NCI-H187 treated with DMSO at 0.1 percent for 48 hours (cell line): ENCODE data around the gene L1CAM.

ENCODE experiments used
- DNase-seq: peaks from one replicate; lab custom pipeline; 2025; lab: John Stamatoyannopoulos, UW

The L1CAM gene

GRCh38 chrX:153922932-153923857 lies 37.2 kb upstream of the L1CAM start:
- no peak for DNase-seq

DNA sequence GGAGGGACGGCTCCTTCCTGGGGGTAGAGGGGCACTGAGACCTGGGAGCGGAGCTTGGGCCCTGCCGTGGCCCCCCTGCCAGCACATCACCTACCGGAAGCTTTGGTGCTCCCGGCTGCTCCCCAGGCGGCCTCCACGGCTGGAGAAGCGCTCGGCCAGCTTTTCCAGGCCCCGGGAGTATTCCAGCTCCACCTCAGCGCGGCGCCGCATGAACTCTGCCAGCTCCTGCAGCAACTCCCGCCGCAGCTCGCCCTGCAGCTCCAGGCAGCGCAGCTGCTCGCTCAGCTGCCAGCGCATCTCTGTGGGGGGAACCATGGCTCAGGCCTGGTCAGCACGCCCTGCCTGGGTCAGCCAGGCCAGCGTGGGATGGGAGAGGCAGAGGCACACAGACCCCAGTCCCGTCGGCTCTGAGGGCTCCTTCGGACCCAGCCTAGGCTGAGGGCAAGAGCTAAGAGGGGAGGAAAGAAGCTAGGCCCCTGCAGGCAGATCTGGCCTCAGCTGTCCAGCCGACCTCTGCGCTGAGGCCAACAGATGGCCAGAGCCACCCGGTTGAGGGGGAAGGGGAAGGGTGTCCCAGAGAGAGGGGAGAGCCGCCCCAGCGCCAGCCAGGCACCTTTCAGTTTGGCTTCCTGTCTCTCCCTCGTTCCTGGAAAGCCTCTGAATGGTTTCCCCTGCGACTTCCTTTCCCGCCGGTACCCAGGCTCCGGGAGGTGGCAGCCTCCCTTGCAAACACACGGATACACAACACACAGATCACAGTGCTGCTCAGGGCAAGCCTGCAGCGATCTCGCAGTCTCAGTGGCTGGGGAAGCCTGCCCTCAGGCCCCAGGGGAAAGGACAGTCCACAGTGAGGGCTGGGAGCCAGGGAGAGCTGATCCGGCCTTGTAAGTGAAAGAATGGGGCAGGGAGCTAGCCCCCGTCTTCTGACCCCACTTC lies 35.8 kb upstream of the L1CAM start:
- DNase-seq = no peak

GRCh38 chrX:153921070-153921469 lies 35.1 kb upstream of the L1CAM start:
- no peak for DNase-seq

GRCh38 chrX:153920546-153920945 lies 34.6 kb upstream of the L1CAM start:
- no peak for DNase-seq

DNA sequence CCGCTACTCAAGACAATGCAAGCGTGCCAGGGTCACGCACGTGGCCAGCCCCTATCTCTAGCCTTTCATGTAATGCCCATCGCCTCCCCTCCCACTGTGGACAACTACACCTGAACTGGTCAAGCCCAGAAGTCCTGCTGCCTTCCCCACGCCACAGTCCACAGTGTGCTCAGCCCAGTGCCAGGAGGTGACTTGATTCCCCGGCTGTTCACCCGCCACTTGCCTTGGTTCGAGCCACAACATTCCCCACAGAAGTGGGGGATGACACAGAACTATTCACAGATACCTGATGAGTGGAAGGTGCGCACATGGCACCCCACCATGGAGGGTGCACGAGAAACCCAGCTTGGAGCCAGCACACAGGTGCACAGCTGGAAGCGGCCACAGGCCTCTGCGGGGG lies 33.3 kb upstream of the L1CAM start:
- no peak for DNase-seq

- DNase-seq = no peak
Measured at GRCh38 chrX:153917869-153918268, 31.9 kb upstream of the L1CAM start.

DNA sequence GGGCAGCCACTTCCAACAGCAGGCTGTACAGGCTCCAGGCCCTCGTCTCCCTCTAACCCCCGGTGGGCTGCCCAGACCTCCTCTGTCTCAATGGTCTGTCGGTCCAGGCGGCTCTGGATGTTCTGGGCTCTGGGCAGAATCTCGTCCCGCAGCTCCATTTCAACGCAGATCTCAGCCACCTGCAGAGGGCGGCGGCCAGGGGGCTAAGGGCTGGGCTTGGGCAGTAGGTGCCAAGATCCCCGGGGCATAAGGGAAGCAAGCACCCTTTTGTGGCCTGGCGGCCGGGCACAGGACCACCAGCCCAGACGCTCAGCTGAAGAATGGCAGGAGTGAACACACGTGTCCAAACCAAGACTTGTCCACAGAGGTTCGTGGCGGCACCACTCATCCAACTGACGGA lies 27.7 kb upstream of the L1CAM start:
- no peak for DNase-seq

DNA sequence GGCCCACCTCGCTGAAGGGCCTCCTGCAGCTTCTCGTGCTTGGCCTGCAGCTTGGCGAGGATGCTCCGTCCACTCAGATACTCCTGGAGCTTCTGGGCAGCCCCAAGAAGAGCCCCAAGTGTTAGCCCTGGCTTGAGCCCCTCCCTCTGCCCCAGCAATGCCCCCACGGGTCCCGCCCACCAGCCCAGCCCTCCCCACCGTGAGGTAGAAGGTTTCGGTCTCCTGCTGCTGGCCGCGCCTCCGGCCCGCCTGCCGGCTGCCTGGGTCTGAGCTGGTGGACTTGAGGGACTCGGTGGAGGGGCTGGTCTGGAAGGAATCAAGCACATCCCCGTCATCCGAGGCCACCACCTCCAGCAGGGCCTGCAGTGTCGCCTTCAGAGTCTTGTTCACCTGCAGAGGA lies 27.2 kb upstream of the L1CAM start:
- no peak for DNase-seq

GRCh38 chrX:153911798-153912197 lies 25.8 kb upstream of the L1CAM start:
- no peak for DNase-seq

GRCh38 chrX:153910446-153910845 lies 24.5 kb upstream of the L1CAM start:
- no peak for DNase-seq

DNA sequence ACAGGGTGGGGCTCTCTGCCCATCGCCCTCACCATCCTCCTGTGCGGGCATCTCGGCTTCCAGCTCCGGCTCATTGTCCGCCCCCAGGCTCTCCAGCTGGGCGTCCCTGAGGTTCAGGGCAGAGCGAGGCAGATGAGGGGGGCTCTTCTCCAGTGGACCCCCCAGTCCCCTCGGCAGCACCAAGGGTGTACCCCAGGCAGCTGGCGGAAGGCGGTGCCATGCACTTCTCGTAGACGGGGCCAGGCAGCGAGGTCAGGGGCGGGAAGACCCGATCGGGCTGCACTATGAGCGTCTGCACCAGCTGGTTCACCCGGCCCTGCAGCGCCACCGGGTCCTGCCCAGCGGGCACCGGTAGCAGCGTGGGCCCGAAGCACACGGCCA lies 24.0 kb upstream of the L1CAM start:
- DNase-seq = no peak

DNA sequence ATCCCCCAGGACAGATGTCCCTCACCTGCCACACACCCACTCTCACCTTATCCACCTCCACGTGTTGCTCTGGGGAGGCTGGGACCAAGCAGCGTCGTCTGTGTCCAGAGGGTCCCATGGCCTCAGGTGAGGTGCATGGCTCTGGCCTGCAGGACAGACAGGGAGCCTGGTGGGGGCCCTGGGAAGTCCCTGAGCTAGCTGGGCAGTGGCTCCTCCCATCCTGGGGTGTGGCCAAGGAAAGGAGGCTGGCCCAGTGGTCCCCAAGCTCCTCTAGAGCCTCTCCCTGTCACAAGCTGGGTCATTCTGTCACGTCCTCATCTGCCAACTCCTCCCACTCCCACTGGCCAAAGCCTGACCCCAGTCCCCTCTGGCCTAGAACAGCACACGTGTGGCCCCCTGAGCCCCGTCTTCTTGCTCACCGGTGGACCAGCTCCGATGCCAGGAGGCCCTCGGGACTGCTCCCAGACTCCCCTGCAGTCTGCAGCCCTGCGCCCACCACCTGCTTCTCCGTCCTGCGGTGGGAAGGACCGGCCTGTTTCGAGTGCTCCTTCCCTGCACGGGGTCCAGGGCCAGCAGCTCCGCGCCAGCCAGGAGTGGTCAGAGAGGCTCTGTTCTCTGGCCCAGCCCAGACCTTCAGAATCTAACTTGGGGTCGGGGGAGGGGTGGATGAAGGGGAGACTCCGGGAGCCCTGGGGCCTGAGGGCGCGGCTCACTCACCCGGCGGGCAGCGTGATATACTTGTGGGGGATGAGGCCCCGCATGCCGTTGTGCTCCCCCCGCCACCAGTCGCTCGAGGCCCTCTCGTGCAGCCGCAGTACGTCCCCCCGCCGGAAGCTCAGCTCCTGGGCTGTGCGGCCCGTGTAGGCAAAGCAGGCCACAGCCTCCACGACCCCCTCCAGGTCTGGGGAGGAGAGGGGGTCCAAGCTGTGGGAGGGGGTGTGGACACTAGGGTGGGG lies 23.3 kb upstream of the L1CAM start:
- DNase-seq = no peak

DNA sequence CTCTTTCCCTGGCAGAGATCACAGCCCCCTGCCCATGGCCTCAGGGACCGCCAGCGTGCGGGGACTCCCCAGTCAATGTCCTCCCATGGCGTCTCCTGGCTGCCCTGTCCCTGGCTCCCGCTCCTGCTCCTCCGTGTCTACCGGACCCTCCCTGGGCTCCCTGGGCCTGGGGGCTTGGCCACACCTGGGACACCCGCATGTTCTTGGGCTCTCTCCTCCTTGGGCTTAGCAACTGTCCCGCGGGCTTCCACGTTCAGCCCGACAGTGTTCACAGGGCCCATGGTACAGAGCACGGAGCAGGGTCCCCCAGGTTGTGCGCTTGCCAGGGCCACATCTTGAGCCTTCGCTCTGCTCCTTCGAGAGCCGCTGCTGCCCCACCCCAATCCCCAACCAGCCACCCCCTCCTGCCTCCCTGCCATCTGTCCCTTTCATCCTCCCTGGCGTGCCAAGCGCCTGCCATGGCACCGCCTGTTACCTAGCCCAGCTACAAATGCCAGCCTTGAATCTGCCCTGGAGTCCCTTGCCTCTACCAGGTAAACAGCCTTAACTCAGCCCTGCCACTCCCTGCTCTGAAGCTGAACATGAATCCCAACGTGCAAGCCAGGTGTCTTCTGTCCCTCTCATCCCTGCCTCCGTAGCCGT lies 22.4 kb upstream of the L1CAM start:
- no peak for DNase-seq

GRCh38 chrX:153907456-153907855 lies 21.5 kb upstream of the L1CAM start:
- no peak for DNase-seq

DNA sequence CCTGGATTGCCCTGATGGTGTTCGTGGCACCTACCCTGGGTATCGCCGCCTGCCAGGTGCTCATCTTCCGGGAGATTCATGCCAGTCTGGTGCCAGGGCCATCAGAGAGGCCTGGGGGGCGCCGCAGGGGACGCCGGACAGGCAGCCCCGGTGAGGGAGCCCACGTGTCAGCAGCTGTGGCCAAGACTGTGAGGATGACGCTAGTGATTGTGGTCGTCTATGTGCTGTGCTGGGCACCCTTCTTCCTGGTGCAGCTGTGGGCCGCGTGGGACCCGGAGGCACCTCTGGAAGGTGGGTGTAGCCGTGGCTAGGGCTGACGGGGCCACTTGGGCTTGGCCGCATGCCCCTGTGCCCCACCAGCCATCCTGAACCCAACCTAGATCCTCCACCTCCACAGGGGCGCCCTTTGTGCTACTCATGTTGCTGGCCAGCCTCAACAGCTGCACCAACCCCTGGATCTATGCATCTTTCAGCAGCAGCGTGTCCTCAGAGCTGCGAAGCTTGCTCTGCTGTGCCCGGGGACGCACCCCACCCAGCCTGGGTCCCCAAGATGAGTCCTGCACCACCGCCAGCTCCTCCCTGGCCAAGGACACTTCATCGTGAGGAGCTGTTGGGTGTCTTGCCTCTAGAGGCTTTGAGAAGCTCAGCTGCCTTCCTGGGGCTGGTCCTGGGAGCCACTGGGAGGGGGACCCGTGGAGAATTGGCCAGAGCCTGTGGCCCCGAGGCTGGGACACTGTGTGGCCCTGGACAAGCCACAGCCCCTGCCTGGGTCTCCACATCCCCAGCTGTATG lies 20.3 kb upstream of the L1CAM start:
- DNase-seq = no peak

GRCh38 chrX:153905481-153906095 lies 19.6 kb upstream of the L1CAM start:
- no peak for DNase-seq

GRCh38 chrX:153903991-153904957 lies 18.3 kb upstream of the L1CAM start, which contains the start of gene AVPR2:
Gene AVPR2 (plus strand): TSS chrX:153904673. CDS start chrX:153905146, 473 bp downstream.
- no peak for DNase-seq

DNA sequence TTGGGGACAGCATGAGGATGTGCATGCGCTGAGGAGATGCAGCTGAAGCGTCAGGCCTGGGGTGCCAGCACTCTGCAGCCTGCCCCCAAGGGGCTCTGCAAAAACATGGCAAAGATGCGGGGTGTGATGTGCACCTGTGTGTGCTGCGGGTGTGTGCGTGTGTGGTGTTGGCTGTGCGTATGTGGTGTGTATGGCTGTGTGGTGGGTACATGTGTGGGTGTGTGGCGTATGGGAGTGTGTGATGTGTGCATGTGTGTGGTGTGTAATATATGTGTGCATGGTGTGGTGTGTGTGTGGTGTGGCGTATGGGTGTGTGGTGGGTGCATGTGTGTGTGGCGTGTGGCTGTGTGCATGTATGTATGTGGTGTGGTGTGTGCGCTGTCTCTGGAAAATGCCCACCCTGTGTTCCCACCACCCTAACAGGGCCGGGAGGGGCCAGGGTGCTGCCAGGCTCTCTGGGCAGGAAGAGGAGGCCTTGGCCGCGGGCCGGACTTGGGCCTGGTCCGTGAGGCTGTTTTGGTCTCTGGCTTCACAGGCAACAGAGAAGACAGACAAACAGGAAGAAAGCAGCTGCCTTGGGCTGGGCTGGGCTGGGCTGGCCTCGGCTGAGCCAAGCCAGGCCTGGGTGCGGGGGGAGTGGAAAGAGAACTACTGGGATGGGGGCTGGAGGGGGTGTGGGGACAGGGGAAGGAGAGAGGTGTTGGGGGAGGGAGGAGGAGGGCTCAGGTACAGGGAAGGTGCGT lies 17.4 kb upstream of the L1CAM start:
- DNase-seq = no peak
